Ecto neural progenitor cell (in vitro differentiated cells): Measurements from ENCODE around the gene IFIT2.
"Not testable (repeated sequence)": the region's sequence is repeated elsewhere in the genome, so short reads cannot be mapped to it uniquely, and the experiment has no call there.

Experiments
- DNase-seq: peaks from one replicate; pipeline ENCODE4 v3.0.0-alpha.2; 2018; ENCODE audit warnings: low spot score

The IFIT2 gene

GRCh38 chr10:89280508-89280907 lies 21.3 kb upstream of the IFIT2 start:
- DNase-seq, result no peak

GRCh38 chr10:89281606-89282395 lies 20.0 kb upstream of the IFIT2 start:
- DNase-seq, result no peak

- no peak for DNase-seq
Observed at GRCh38 chr10:89283025-89283935, 18.6 kb upstream of the IFIT2 start.

GRCh38 chr10:89283936-89284475 lies 17.8 kb upstream of the IFIT2 start:
- DNase-seq, result no peak

- not testable (repeated sequence) for DNase-seq
Observed at GRCh38 chr10:89284711-89285110, 17.1 kb upstream of the IFIT2 start.

- DNase-seq, result not testable (repeated sequence)
Observed at GRCh38 chr10:89285303-89285702, 16.5 kb upstream of the IFIT2 start.

GRCh38 chr10:89294721-89295239 lies 7.1 kb upstream of the IFIT2 start:
- DNase-seq, result no peak

GRCh38 chr10:89295597-89295996 lies 6.2 kb upstream of the IFIT2 start:
- DNase-seq, result no peak

GRCh38 chr10:89296220-89296648 lies 5.6 kb upstream of the IFIT2 start:
- no peak for DNase-seq

- DNase-seq, result no peak
Observed at GRCh38 chr10:89297356-89297755, 4.5 kb upstream of the IFIT2 start.

- DNase-seq, result no peak
Observed at GRCh38 chr10:89297791-89298190, 4.1 kb upstream of the IFIT2 start.

GRCh38 chr10:89299031-89299430 lies 2.8 kb upstream of the IFIT2 start:
- DNase-seq, result no peak

- no peak for DNase-seq
Observed at GRCh38 chr10:89301232-89301631, 614 bp upstream of the IFIT2 start.

- DNase-seq, result no peak
Observed at GRCh38 chr10:89302625-89303024, 779 bp downstream of the IFIT2 start.

- no peak for DNase-seq
Observed at GRCh38 chr10:89303161-89303560, 1.3 kb downstream of the IFIT2 start.

GRCh38 chr10:89304026-89304425 lies 2.2 kb downstream of the IFIT2 start:
- DNase-seq, result no peak

GRCh38 chr10:89304446-89304845 lies 2.6 kb downstream of the IFIT2 start:
- no peak for DNase-seq

GRCh38 chr10:89304925-89305324 lies 3.1 kb downstream of the IFIT2 start:
- DNase-seq, result no peak

GRCh38 chr10:89305766-89306433 lies 4.1 kb downstream of the IFIT2 start:
- no peak for DNase-seq

- DNase-seq, result no peak
Observed at GRCh38 chr10:89306434-89307268, 4.8 kb downstream of the IFIT2 start.

- no peak for DNase-seq
Observed at GRCh38 chr10:89307269-89307577, 5.4 kb downstream of the IFIT2 start.
